SK-N-SH (cell line): ENCODE results near the gene PSAT1.

Source experiments
- EZH2phosphoT487 ChIP-seq: fragments of 200-600 bp; sonication (generic); IDR thresholded peaks from 2 replicates; pipeline ENCODE4 v1.6.1; 2017; ENCODE audit warnings: low read depth, mixed run types, mild to moderate bottlenecking, antibody characterized with exemption, moderate library complexity, borderline replicate concordance
- FOXM1 ChIP-seq: IDR thresholded peaks from 2 replicates; pipeline ENCODE4 v1.4.0; 2012; ENCODE audit warnings: low read depth, mild to moderate bottlenecking
- GABPA ChIP-seq: IDR thresholded peaks from 2 replicates; pipeline ENCODE4 v1.4.0; 2012; ENCODE audit warnings: low read depth, mild to moderate bottlenecking
- MXI1 ChIP-seq: IDR thresholded peaks from 2 replicates; pipeline ENCODE4 v1.6.1; 2012; ENCODE audit warnings: mild to moderate bottlenecking, low read depth, low read length, improper control_type of control experiment
- POLR2AphosphoS5 ChIP-seq: IDR thresholded peaks from 2 replicates; pipeline ENCODE4 v1.6.1; 2012; ENCODE audit warnings: low read depth, low read length
- RAD21 ChIP-seq: IDR thresholded peaks from 2 replicates; pipeline ENCODE4 v1.6.1; 2012; ENCODE audit warnings: mild to moderate bottlenecking, low read length
- TF ChIP-seq, protein P1 (sequence below): fragments of 200-600 bp; sonication (generic); IDR thresholded peaks from 2 replicates; pipeline ENCODE4 v1.6.1; 2017; ENCODE audit warnings: antibody characterized with exemption, mild to moderate bottlenecking, moderate library complexity
- TF ChIP-seq, protein P2 (sequence below): IDR thresholded peaks from 2 replicates; pipeline ENCODE4 v1.6.1; 2012; ENCODE audit warnings: mild to moderate bottlenecking, low read depth, low read length, moderate library complexity

DNA sequence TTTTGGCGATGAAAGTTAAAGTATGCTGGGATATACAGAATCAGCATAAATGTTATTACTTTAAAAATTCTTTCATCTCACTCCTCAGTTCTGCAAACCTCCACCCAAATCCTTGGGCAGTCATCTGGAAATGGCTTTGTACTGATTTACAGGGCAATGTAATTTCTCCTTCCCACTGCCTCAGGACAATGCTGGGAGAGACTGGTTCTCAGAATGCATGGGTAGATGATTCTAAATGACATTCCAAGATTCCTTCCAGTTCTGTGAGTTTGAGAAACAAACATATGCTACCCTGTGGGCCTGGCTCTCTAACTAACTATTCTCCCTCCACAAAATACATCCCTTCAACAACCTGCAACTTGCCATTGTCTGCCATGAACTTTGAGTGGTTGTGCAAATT is 7.5 kb upstream of the PSAT1 start:
- TF ChIP-seq POLR2AphosphoS5 (no peak), GABPA (no peak), RAD21 (no peak), FOXM1 (no peak), MXI1 (no peak), EZH2phosphoT487 (no peak)
- TF ChIP-seq, protein P1, sequence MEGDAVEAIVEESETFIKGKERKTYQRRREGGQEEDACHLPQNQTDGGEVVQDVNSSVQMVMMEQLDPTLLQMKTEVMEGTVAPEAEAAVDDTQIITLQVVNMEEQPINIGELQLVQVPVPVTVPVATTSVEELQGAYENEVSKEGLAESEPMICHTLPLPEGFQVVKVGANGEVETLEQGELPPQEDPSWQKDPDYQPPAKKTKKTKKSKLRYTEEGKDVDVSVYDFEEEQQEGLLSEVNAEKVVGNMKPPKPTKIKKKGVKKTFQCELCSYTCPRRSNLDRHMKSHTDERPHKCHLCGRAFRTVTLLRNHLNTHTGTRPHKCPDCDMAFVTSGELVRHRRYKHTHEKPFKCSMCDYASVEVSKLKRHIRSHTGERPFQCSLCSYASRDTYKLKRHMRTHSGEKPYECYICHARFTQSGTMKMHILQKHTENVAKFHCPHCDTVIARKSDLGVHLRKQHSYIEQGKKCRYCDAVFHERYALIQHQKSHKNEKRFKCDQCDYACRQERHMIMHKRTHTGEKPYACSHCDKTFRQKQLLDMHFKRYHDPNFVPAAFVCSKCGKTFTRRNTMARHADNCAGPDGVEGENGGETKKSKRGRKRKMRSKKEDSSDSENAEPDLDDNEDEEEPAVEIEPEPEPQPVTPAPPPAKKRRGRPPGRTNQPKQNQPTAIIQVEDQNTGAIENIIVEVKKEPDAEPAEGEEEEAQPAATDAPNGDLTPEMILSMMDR: no peak
- TF ChIP-seq, protein P2, sequence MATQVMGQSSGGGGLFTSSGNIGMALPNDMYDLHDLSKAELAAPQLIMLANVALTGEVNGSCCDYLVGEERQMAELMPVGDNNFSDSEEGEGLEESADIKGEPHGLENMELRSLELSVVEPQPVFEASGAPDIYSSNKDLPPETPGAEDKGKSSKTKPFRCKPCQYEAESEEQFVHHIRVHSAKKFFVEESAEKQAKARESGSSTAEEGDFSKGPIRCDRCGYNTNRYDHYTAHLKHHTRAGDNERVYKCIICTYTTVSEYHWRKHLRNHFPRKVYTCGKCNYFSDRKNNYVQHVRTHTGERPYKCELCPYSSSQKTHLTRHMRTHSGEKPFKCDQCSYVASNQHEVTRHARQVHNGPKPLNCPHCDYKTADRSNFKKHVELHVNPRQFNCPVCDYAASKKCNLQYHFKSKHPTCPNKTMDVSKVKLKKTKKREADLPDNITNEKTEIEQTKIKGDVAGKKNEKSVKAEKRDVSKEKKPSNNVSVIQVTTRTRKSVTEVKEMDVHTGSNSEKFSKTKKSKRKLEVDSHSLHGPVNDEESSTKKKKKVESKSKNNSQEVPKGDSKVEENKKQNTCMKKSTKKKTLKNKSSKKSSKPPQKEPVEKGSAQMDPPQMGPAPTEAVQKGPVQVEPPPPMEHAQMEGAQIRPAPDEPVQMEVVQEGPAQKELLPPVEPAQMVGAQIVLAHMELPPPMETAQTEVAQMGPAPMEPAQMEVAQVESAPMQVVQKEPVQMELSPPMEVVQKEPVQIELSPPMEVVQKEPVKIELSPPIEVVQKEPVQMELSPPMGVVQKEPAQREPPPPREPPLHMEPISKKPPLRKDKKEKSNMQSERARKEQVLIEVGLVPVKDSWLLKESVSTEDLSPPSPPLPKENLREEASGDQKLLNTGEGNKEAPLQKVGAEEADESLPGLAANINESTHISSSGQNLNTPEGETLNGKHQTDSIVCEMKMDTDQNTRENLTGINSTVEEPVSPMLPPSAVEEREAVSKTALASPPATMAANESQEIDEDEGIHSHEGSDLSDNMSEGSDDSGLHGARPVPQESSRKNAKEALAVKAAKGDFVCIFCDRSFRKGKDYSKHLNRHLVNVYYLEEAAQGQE: no peak
